GM23338 (cell line): ENCODE data around the gene KDM1A. TPM values are rescaled to one million over a fixed set of nuclear protein-coding genes. Genes with fewer than 3 reads are reported as not detected.

ENCODE experiments used
- ATAC-seq: fragments of 200-7000 bp; cut with Tn5 transposase; 3 replicates; pipeline ENCODE4 v1.9.1; 2020
- DNase-seq: peaks from one replicate; pipeline ENCODE4 v3.0.0-alpha.2; 2015; ENCODE audit warnings: low spot score
- H2AFZ ChIP-seq: fragments of 200-600 bp; sonication (generic); 2 replicates; pipeline ENCODE4 v1.8.0; 2016; ENCODE audit warnings: antibody characterized with exemption, mild to moderate bottlenecking, moderate library complexity
- H3F3A ChIP-seq: fragments of 200-600 bp; sonication (generic); replicated peaks from 2 replicates; pipeline ENCODE4 v1.8.0; 2017; ENCODE audit warnings: antibody characterized with exemption, mixed run types, low read depth
- H3K27ac ChIP-seq: fragments of 200-600 bp; sonication (generic); 2 replicates; pipeline ENCODE4 v1.6.1; 2016; ENCODE audit warnings: low read depth
- H3K27me3 ChIP-seq: fragments of 200-600 bp; sonication (generic); 2 replicates; pipeline ENCODE4 v1.8.0; 2016; ENCODE audit warnings: mild to moderate bottlenecking, mixed run types, moderate library complexity; ENCODE audit not compliant: insufficient read depth
- H3K36me3 ChIP-seq: fragments of 200-600 bp; sonication (generic); 2 replicates; pipeline ENCODE4 v1.8.0; 2016; ENCODE audit warnings: mild to moderate bottlenecking; ENCODE audit not compliant: insufficient read depth
- H3K4me1 ChIP-seq: fragments of 200-600 bp; sonication (generic); 2 replicates; pipeline ENCODE4 v1.8.0; 2016; ENCODE audit warnings: mild to moderate bottlenecking, moderate library complexity; ENCODE audit not compliant: insufficient read depth
- H3K4me2 ChIP-seq: fragments of 200-600 bp; sonication (generic); 2 replicates; pipeline ENCODE4 v1.7.1; 2017; ENCODE audit warnings: mixed run types
- H3K4me3 ChIP-seq: fragments of 200-600 bp; sonication (generic); 2 replicates; pipeline ENCODE4 v1.6.1; 2016; ENCODE audit warnings: mixed run types
- H3K79me2 ChIP-seq: fragments of 200-600 bp; sonication (generic); replicated peaks from 2 replicates; pipeline ENCODE4 v1.8.0; 2017; ENCODE audit warnings: mild to moderate bottlenecking; ENCODE audit not compliant: insufficient read depth
- H3K9me2 ChIP-seq: fragments of 200-600 bp; sonication (generic); 2 replicates; pipeline ENCODE4 v1.8.0; 2017; ENCODE audit not compliant: insufficient read depth
- H4K20me1 ChIP-seq: fragments of 200-600 bp; sonication (generic); replicated peaks from 2 replicates; pipeline ENCODE4 v1.8.0; 2017; ENCODE audit warnings: mild to moderate bottlenecking; ENCODE audit not compliant: insufficient read depth
- H3K27ac Mint-ChIP-seq: 2 replicates; pipeline ENCODE4 v1.8.0; 2020; ENCODE audit warnings: inconsistent platforms, mild to moderate bottlenecking, moderate library complexity, mixed read lengths
- H3K27me3 Mint-ChIP-seq: 3 replicates; pipeline ENCODE4 v1.8.0; 2022; ENCODE audit warnings: low read depth, mild to moderate bottlenecking, moderate library complexity, mixed read lengths, inconsistent platforms; ENCODE audit not compliant: insufficient read depth, poor library complexity
- H3K36me3 Mint-ChIP-seq: 3 replicates; pipeline ENCODE4 v1.8.0; 2021; ENCODE audit warnings: low read depth, mild to moderate bottlenecking, inconsistent platforms, moderate library complexity, mixed read lengths
- H3K4me1 Mint-ChIP-seq: 3 replicates; pipeline ENCODE4 v1.8.0; 2020; ENCODE audit warnings: mild to moderate bottlenecking, inconsistent platforms, mixed read lengths
- H3K4me3 Mint-ChIP-seq: 3 replicates; pipeline ENCODE4 v1.8.0; 2021; ENCODE audit warnings: moderate library complexity, mild to moderate bottlenecking, inconsistent platforms, mixed read lengths
- H3K9me3 Mint-ChIP-seq: 3 replicates; pipeline ENCODE4 v1.8.0; 2020; ENCODE audit warnings: moderate library complexity, mild to moderate bottlenecking, inconsistent platforms, mixed read lengths
- CREB1 ChIP-seq: fragments of 250-450 bp; sonication (Bioruptor Pico); IDR thresholded peaks from 2 replicates; pipeline ENCODE4 v1.5.0; 2020; ENCODE audit warnings: low read depth, mild to moderate bottlenecking, moderate library complexity
- EZH2 ChIP-seq: fragments of 200-600 bp; sonication (generic); IDR thresholded peaks from one replicate; pipeline ENCODE4 v1.8.0; 2017; ENCODE audit warnings: antibody characterized with exemption, mild to moderate bottlenecking, low read depth; ENCODE audit not compliant: unreplicated experiment
- EZH2phosphoT487 ChIP-seq: fragments of 200-600 bp; sonication (generic); IDR thresholded peaks from one replicate; pipeline ENCODE4 v1.8.1; 2018; ENCODE audit warnings: antibody characterized with exemption; ENCODE audit not compliant: unreplicated experiment
- JUNB ChIP-seq: IDR thresholded peaks from one replicate; pipeline ENCODE4 v1.6.1; 2016; ENCODE audit warnings: antibody characterized with exemption; ENCODE audit not compliant: unreplicated experiment
- NANOG ChIP-seq: IDR thresholded peaks from 2 replicates; pipeline ENCODE4 v1.6.1; 2016; ENCODE audit warnings: antibody characterized with exemption, borderline replicate concordance
- POLR2AphosphoS5 ChIP-seq: IDR thresholded peaks from 2 replicates; pipeline ENCODE4 v1.6.1; 2016; ENCODE audit warnings: antibody characterized with exemption, low read depth
- STAT1 ChIP-seq: IDR thresholded peaks from one replicate; pipeline ENCODE4 v1.6.1; 2016; ENCODE audit warnings: antibody characterized with exemption; ENCODE audit not compliant: unreplicated experiment
- ZNF331 ChIP-seq: fragments of 250-450 bp; sonication (Bioruptor Pico); IDR thresholded peaks from 2 replicates; pipeline ENCODE4 v1.5.0; 2020; ENCODE audit warnings: low read depth, mild to moderate bottlenecking, moderate library complexity
- polyA plus RNA-seq: library from polyadenylated mRNA; unstranded; fragments of >200 nt; fragmentation: Nextera tagmentation; extraction: Ambion mirVana; gene quantifications from 2 replicates; pipeline ENCODE4 v1.2.1, GENCODE V29; 2016
- total RNA-seq: library from RNA; depleted of rRNA; stranded (reverse); fragments of >200 nt; shearing (Covaris generic); gene quantifications from 2 replicates; pipeline ENCODE4 v1.2.3, GENCODE V29; 2014
- TF ChIP-seq, protein P1 (sequence below), 2 experiments: fragments of 200-600 bp in 1 of 2; sonication (generic) in 1 of 2; conservative IDR thresholded peaks; 2 replicates each; pipeline versions ENCODE4 v1.5.1 to v1.6.1; 2016 to 2017; ENCODE audit warnings: antibody characterized with exemption in 2 of 2, low read depth in 2 of 2, mild to moderate bottlenecking in 2 of 2, moderate library complexity in 1 of 2
- TF ChIP-seq, protein P2 (sequence below): fragments of 250-450 bp; sonication (Bioruptor Pico); IDR thresholded peaks from 2 replicates; pipeline ENCODE4 v1.5.0; 2020; ENCODE audit warnings: mild to moderate bottlenecking, moderate library complexity

The KDM1A gene
- total and polyA plus RNA-seq, 2 experiments from 2014 or later = 86.4 to 252 TPM

DNA sequence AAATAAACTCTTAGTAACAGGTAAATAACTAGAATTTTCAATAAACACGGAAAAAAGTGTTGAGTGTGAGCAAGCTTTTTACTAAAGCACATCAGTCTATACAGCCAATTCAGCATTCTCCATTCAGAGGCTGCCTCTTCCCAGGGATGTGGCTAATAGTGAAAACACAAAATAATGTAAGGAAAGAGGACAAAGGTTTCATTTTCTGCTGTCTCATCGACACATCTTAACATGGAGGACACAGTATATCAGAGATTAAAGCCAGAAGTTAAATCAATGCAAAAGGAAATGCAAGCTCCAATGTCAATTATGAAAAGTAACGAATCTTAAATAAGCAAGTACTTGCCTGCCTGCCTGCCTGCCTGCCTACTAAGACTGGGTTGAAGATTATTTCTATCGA, 106.2 kb downstream of the KDM1A start:
- H3K4me1 ChIP-seq = peaks cover 28% of the 10 kb centered on the region
- H3K4me3 ChIP-seq = no peak overlapping the region
- H3K27ac Mint-ChIP-seq = peak overlapping the region; percentile 85
- H3K4me1 Mint-ChIP-seq = peaks cover 42% of the 10 kb centered on the region
- ATAC-seq (no peak), DNase-seq (no peak)
- TF ChIP-seq EZH2phosphoT487 (no peak), EZH2 (no peak), STAT1 (no peak), NANOG (no peak), ZNF331 (CRISPR knock-in tag) (no peak), CREB1 (CRISPR knock-in tag) (no peak)
- TF ChIP-seq, protein P1, sequence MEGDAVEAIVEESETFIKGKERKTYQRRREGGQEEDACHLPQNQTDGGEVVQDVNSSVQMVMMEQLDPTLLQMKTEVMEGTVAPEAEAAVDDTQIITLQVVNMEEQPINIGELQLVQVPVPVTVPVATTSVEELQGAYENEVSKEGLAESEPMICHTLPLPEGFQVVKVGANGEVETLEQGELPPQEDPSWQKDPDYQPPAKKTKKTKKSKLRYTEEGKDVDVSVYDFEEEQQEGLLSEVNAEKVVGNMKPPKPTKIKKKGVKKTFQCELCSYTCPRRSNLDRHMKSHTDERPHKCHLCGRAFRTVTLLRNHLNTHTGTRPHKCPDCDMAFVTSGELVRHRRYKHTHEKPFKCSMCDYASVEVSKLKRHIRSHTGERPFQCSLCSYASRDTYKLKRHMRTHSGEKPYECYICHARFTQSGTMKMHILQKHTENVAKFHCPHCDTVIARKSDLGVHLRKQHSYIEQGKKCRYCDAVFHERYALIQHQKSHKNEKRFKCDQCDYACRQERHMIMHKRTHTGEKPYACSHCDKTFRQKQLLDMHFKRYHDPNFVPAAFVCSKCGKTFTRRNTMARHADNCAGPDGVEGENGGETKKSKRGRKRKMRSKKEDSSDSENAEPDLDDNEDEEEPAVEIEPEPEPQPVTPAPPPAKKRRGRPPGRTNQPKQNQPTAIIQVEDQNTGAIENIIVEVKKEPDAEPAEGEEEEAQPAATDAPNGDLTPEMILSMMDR (conservative IDR thresholded peaks at IDR 0.05; ENCODE audit: low read depth in 2 of 2) = no peak
- H3K27me3 ChIP-seq = no peaks in the 10 kb centered on the region
- no peaks in the 10 kb centered on the region for H3K36me3 Mint-ChIP-seq
- no peak overlapping the region for H2AFZ ChIP-seq
- no peak overlapping the region for H3K4me2 ChIP-seq
- no peaks in the 10 kb centered on the region for H3K9me3 Mint-ChIP-seq
- peaks cover 37% of the 10 kb centered on the region for H4K20me1 ChIP-seq
- H3K36me3 ChIP-seq = no peaks in the 10 kb centered on the region
- H3K4me3 Mint-ChIP-seq = no peak overlapping the region
- peaks cover 99% of the 10 kb centered on the region for H3K79me2 ChIP-seq
- peaks cover 3% of the 10 kb centered on the region for H3K27me3 Mint-ChIP-seq
- H3K27ac ChIP-seq = 0 out of 2 replicates have a peak overlapping the region, but pooled peaks have one; percentile 1
- H3F3A ChIP-seq = no peaks in the 10 kb centered on the region
- H3K9me2 ChIP-seq = no peaks in the 10 kb centered on the region

DNA sequence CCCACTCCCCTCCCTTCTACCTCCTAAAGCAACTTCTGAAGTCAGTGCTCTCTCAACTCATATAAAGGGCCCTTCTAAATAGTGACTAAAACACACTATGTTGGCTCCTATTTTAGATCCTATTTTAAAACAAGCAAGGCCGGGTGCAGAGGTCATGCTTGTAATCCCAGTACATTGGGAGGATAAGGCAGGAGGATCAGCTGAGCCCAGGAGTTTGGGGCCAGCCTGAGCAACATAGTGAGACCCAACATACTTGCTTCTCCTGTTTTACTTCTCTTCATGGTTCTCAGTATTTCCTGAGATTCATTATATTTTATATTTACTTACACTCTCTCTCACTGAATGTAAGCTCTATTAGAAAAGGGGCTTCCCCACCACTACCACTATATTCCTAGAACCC, 106.9 kb downstream of the KDM1A start:
- no peak overlapping the region for H2AFZ ChIP-seq
- peak overlapping the region; percentile 41 for H3K27ac ChIP-seq
- H3K4me1 ChIP-seq = peaks cover 28% of the 10 kb centered on the region
- peaks cover 40% of the 10 kb centered on the region for H4K20me1 ChIP-seq
- H3K4me3 ChIP-seq = no peak overlapping the region
- DNase-seq (no peak), ATAC-seq (no peak)
- Mint-ChIP-seq H3K27me3 (peaks cover 3% of the 10 kb centered on the region), H3K4me3 (no peak overlapping the region), H3K4me1 (peaks cover 43% of the 10 kb centered on the region), H3K27ac (peak overlapping the region; percentile 85; the same call in 1 of the 2 replicates), H3K36me3 (no peaks in the 10 kb centered on the region), H3K9me3 (no peaks in the 10 kb centered on the region; the same call in 2 of the 3 replicates)
- H3K9me2 ChIP-seq = no peaks in the 10 kb centered on the region
- no peaks in the 10 kb centered on the region for H3K27me3 ChIP-seq
- H3K36me3 ChIP-seq = no peaks in the 10 kb centered on the region
- no peaks in the 10 kb centered on the region for H3F3A ChIP-seq
- H3K4me2 ChIP-seq = no peak overlapping the region
- H3K79me2 ChIP-seq = peaks cover 99% of the 10 kb centered on the region
- TF ChIP-seq CREB1 (CRISPR knock-in tag) (no peak), NANOG (no peak), JUNB (no peak), STAT1 (no peak), ZNF331 (CRISPR knock-in tag) (no peak), EZH2 (no peak), POLR2AphosphoS5 (no peak)
- TF ChIP-seq, protein P2, sequence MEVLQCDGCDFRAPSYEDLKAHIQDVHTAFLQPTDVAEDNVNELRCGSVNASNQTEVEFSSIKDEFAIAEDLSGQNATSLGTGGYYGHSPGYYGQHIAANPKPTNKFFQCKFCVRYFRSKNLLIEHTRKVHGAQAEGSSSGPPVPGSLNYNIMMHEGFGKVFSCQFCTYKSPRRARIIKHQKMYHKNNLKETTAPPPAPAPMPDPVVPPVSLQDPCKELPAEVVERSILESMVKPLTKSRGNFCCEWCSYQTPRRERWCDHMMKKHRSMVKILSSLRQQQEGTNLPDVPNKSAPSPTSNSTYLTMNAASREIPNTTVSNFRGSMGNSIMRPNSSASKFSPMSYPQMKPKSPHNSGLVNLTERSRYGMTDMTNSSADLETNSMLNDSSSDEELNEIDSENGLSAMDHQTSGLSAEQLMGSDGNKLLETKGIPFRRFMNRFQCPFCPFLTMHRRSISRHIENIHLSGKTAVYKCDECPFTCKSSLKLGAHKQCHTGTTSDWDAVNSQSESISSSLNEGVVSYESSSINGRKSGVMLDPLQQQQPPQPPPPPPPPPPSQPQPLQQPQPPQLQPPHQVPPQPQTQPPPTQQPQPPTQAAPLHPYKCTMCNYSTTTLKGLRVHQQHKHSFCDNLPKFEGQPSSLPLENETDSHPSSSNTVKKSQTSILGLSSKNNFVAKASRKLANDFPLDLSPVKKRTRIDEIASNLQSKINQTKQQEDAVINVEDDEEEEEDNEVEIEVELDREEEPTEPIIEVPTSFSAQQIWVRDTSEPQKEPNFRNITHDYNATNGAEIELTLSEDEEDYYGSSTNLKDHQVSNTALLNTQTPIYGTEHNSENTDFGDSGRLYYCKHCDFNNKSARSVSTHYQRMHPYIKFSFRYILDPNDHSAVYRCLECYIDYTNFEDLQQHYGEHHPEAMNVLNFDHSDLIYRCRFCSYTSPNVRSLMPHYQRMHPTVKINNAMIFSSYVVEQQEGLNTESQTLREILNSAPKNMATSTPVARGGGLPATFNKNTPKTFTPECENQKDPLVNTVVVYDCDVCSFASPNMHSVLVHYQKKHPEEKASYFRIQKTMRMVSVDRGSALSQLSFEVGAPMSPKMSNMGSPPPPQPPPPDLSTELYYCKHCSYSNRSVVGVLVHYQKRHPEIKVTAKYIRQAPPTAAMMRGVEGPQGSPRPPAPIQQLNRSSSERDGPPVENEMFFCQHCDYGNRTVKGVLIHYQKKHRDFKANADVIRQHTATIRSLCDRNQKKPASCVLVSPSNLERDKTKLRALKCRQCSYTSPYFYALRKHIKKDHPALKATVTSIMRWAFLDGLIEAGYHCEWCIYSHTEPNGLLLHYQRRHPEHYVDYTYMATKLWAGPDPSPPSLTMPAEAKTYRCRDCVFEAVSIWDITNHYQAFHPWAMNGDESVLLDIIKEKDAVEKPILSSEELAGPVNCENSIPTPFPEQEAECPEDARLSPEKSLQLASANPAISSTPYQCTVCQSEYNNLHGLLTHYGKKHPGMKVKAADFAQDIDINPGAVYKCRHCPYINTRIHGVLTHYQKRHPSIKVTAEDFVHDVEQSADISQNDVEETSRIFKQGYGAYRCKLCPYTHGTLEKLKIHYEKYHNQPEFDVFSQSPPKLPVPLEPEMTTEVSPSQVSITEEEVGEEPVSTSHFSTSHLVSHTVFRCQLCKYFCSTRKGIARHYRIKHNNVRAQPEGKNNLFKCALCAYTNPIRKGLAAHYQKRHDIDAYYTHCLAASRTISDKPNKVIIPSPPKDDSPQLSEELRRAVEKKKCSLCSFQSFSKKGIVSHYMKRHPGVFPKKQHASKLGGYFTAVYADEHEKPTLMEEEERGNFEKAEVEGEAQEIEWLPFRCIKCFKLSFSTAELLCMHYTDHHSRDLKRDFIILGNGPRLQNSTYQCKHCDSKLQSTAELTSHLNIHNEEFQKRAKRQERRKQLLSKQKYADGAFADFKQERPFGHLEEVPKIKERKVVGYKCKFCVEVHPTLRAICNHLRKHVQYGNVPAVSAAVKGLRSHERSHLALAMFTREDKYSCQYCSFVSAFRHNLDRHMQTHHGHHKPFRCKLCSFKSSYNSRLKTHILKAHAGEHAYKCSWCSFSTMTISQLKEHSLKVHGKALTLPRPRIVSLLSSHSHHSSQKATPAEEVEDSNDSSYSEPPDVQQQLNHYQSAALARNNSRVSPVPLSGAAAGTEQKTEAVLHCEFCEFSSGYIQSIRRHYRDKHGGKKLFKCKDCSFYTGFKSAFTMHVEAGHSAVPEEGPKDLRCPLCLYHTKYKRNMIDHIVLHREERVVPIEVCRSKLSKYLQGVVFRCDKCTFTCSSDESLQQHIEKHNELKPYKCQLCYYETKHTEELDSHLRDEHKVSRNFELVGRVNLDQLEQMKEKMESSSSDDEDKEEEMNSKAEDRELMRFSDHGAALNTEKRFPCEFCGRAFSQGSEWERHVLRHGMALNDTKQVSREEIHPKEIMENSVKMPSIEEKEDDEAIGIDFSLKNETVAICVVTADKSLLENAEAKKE = no peak
- TF ChIP-seq, protein P1 (conservative IDR thresholded peaks at IDR 0.05; ENCODE audit: low read depth in 2 of 2) = no peak
